HK-2 (cell line): ENCODE measurements around the gene LY6G5B.

ENCODE experiments used
- DNase-seq: peaks from one replicate; pipeline ENCODE4 v3.0.0-alpha.2; 2018; ENCODE audit not compliant: unreplicated experiment

The LY6G5B gene

GRCh38 chr6:31663126-31663960 lies 6.4 kb upstream of the LY6G5B start:
- DNase-seq, result no peak

- peak; percentile 48 for DNase-seq
These were observed 5.6 kb upstream of the LY6G5B start for GRCh38 chr6:31663961-31664789.

- DNase-seq, result peak; percentile 82
These were observed 4.8 kb upstream of the LY6G5B start, which contains the start of gene GPANK1 for GRCh38 chr6:31664790-31665500. Gene GPANK1, minus strand, starts transcription at chr6:31664997. Its CDS starts 519 bp downstream, at chr6:31664478.

GRCh38 chr6:31665501-31666336 lies 4.1 kb upstream of the LY6G5B start, which contains the start of gene CSNK2B:
Gene CSNK2B, plus strand, starts transcription at chr6:31666080. Its CDS starts 752 bp downstream, at chr6:31666832.
- peak; percentile 98 for DNase-seq

- no peak for DNase-seq
These were observed 3.3 kb upstream of the LY6G5B start for GRCh38 chr6:31666337-31666965.

- no peak for DNase-seq
These were observed 6.6 kb downstream of the LY6G5B start for GRCh38 chr6:31676322-31676903.

GRCh38 chr6:31676904-31677303 lies 7.1 kb downstream of the LY6G5B start:
- no peak for DNase-seq

GRCh38 chr6:31677955-31678354 lies 8.2 kb downstream of the LY6G5B start:
- no peak for DNase-seq

GRCh38 chr6:31680226-31681134 lies 10.7 kb downstream of the LY6G5B start, which contains the start of gene LY6G5C:
Gene LY6G5C, minus strand, starts transcription at chr6:31681067. Its CDS starts 694 bp downstream, at chr6:31680373.
- DNase-seq, result peak; percentile 80

- peak; percentile 70 for DNase-seq
These were observed 11.4 kb downstream of the LY6G5B start for GRCh38 chr6:31681135-31681671.

GRCh38 chr6:31683591-31683990 lies 13.8 kb downstream of the LY6G5B start:
- DNase-seq, result no peak

- DNase-seq, result no peak
These were observed 16.7 kb downstream of the LY6G5B start for GRCh38 chr6:31686483-31686882.

GRCh38 chr6:31687321-31687720 lies 17.5 kb downstream of the LY6G5B start:
- DNase-seq, result no peak

GRCh38 chr6:31687860-31688693 lies 18.3 kb downstream of the LY6G5B start:
- DNase-seq, result no peak

GRCh38 chr6:31689249-31690110 lies 19.7 kb downstream of the LY6G5B start:
- DNase-seq, result no peak

GRCh38 chr6:31690231-31691077 lies 20.7 kb downstream of the LY6G5B start:
- DNase-seq, result no peak
